ENCODE data around the gene TOR1A.
A peak's percentile ranks its signal among the peaks of the same experiment; 100 is the strongest.
"Not testable (repeated sequence)": the region's sequence is repeated elsewhere in the genome, so short reads cannot be mapped to it uniquely, and the experiment has no call there.

Gene TOR1A

DNA sequence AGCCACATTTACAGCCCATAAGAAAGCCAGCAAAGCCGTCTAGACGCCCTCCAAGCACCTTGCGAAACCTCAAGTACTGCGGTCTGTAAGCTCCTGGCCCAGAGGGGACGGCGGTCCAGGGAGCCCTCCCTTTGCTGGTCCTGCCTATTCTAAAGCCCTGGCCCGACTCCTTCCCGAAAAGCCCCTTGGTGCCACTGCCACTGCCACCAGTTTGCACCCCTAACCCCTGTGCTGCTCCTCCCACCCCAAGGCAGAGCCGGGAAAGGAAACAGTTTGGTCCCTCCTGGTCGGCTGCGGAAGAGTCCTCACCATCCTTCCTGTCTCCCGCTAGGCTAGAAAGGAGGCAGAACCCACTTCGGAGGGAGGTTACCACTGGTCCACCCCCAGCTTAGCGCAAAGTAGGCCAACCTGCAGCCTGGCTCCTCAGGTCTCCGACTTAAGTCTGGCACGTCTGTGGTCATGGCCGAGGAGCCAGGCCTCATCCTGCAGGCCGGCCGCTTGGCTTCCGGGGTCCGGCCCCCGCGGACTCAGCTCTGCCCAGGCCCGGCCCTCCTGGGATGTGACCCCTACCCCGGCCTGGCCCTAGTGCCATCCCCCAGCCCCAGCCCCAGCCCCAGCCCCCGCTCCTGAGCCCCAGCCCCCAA, 916 bp downstream of the TOR1A start:
- no peak for DNase-seq (ENCODE audit: low spot score)

DNA sequence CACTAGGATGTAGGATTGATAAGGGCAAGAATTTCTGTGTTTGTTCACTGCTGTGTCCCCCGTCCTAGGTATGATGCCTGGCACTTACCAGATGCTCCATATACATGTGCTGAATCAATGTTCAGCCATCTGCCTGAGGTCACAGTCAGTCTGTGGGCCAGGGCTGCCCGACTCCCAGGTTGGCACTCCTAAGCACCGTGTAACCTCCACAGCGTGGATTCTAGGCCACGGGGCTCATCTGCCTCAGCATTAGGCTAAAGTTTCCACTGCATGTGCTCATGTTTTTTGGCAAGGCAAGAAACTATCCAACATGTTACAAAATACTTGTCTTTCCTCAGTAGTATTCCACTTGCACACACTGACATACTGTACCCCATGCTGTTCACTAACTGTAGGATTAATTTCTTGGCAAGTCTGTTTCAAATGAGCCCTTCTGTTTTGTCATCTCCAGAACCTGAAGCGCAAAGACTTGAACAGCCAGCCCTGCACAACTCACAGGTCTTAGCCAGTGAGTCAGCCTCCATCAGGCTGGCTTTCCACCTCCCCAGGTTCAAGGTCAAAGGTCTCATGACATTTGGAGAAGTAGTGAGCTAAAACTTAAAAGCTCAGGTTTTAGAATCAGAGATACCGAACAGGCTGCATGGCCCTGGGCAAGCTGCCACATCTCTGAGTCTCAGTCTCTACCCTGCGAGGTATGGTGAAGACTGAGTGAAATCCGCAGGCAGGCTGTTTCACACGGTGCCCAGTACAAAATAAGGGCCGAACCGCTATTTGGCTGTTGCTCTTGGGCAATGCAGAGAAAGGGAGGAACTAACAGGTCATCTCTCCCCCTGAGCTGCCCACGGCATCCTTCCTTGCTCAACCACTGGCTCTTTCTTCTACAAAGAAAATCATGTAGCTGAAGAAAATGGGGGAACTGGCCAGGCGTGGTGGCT, 7.2 kb downstream of the TOR1A start:
- DNase-seq (ENCODE audit: low spot score): no peak

DNA sequence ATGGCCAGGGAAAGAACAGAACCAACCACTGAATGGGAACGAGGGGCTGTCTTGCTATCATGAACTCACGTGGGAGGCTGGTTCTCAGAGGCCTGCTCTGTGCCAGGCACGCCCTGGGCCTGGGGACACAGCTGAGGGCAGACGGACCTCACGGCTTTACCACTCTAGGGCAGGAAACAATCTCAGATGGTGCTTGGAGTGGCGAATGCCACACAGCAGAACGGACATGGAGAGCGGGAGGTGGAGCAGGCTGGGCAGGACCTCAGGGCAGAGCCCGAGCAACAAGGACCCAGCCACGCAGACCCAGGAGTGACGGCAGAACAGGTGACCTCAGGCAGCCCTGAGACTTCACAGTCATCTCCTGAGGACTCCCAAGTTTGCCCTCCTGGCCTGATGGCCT, 8.7 kb downstream of the TOR1A start:
- DNase-seq (ENCODE audit: low spot score): no peak

DNA sequence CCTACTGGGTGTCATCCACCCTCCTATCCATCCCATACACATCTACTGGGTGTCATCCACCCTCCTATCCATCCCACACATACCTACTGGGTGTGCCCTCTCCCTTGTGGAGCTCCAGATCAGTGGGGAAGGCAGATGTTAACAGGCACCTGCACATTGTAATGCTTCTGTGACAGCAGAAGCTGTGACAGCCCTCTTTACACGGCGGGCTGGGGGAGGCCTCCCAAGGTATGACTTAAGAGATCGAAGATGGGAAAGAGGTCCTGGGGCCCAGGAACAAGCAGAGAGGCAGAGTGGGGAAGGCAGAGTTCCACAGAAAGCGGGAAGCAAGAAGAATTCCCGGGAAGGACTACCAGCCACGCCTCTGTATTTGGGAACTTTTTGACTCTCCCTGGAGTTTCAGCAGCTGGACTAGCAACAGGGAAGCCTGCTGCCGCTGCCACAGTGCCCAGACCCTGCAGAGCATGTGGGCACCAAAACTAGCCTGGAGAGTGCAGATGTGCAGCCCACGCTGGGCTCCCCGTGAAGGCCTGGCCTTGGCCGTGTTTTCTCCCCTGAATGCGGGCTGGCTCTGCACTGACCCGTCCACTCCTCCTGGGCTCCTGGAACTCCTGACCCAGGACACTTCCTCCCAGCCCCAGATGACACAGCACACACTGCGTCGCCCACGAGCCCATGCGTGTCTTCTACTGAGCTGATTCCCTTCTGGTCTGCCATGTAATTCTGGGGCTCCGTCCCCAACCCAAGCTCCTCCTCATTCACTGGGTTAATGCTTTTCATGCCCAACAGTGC, 9.3 kb downstream of the TOR1A start:
- DNase-seq (ENCODE audit: low spot score): no peak

DNA sequence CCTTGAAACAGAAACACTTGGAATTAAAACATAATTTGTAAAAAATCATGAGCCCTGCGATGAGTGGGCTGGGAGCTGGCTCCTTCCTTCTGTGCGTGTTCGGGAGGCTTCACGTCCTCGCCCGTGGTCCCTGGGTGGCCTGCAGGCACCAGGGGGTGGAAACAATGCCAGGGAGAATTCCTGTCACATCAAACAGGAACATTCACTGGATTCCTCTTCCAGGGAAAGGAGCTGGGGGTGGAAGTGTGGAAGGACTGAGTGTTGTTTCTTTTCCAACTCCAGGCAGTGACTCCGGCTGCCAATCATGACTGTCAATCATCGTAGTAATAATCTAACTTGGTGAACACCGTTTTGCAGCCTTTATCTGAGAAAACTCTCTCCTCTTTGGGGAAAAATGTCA, 10.3 kb downstream of the TOR1A start:
- DNase-seq (ENCODE audit: low spot score): no peak

DNA sequence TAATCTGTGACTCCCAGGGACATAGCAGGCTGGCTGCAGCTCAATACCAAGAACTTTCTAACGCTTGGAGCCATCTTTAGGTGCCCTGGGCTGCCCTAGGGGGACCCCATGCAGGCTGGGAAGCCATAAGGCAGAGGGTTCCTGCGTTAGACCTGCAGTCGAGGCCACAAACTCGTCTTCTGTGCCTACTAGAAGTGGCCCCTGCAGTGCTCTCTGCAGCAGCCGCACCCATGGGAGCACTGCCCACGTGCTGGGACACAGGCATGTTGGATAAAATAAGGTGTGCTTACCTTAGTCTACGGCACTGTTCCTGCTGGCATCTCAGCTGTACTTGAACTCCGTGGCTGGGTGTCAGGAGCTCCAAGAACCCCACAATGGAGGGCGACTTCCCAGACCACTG, 11.6 kb downstream of the TOR1A start:
- DNase-seq (ENCODE audit: low spot score): no peak

DNA sequence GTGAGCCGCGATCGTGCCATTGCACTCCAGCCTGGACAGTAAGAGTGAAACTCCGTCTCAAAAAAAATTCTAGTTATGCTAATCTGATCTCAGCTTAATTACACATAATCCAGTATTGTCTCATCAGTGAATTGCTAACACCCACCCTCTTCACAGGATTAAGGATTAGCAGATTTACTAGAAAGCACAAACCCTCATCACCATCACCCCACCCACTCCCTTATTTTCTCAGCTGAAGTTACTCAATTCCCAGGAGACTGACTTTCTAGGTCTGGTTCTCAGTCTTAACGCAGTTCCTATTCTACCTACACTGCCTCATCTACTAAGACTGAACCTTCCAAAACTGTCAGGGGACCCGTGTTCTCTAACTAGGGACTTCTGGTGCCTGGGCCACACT, 12.0 kb downstream of the TOR1A start:
- DNase-seq (ENCODE audit: low spot score): no peak

DNA sequence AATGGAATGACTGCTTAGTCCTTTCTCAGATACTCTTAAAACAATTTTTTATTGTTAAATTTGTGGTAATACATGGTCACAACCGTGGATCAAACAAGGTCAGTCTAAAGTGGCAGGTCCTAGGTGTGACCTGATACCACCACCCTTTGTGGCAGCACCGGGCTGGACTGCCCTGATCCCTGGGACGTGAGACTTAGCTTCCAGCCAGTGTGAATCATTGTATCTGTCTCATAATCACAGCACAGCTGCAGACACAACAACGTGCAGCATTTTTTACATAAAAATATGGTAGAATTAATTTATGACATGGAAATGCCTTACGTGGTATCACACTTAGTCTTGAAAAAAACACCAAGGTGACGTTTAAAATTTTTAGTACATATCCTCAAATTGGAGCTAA, 13.1 kb downstream of the TOR1A start:
- DNase-seq (ENCODE audit: low spot score): no peak

DNA sequence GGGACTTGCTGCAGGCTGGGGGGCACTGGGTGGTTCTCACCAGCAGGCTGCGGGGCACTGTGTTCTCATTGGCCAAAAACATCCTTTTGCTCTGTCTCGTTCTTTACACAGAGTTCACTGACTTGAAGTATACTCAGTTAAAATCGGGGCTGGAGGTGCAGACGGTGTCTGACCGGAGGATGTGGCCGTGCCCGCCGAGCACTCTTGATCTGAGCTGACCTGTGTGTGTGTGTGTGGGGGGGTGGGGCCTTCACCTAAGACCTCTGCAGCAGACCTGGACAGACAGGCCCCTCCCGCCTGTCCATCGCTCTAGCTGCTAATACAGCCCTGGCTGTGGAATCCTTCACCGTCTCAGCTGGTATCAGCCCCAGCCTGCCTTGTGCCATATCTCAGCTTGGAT, 13.8 kb downstream of the TOR1A start:
- no peak for DNase-seq (ENCODE audit: low spot score)

DNA sequence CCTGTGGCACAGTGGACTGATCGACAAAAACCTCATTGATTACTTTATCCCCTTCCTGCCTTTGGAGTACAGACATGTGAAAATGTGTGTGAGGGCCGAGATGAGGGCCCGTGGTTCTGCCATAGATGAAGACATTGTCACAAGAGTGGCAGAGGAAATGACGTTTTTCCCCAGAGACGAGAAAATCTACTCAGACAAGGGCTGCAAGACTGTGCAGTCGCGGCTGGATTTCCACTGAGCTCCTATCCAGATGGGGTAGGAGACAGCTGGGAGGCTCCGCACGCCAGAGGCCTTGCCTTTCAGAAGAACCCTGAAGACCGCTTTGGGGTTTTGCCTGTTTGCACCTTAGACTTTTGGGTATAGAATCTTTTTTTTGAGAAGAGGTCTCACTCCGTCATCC, 14.6 kb downstream of the TOR1A start:
- no peak for DNase-seq (ENCODE audit: low spot score)

DNA sequence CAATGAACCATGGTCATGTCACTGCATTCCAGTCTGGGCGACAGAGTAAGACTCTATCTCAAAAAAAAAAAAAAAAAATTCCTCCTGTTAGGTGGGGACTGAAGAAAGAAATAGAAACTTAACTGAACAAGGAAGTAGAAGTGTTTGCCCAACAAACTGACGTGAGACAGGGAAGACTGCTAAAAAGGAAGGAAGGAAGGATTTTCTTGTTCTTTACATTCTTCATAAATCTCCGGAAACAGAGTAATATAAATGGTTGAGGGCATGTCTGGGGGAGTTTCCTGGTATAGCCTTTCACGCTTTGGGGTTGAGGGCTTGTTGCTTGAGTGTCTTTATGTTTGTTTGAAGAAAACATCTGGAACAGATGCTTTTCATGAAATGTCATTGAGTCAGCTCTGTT, 17.9 kb downstream of the TOR1A start:
- no peak for DNase-seq (ENCODE audit: low spot score)

DNA sequence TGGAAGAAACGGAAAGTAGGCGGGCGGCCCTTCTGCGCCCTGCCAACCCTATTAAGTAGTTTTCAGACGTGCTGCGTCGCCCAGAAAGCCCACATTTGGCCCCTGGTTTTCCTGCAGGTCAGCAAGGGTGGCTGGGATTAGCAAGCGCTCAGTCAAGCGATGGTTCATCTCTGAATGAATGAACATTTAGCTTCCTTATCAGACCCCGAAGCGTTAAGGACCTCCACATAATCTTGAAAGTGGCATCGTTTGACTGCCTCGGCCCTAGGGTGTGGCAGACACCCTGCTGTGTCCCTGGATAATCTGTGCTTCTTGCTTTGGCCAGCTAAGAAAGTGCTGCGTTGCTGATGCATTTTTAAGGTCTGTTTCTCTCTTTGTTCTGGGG, 20.3 kb downstream of the TOR1A start:
- DNase-seq (ENCODE audit: low spot score): no peak

DNA sequence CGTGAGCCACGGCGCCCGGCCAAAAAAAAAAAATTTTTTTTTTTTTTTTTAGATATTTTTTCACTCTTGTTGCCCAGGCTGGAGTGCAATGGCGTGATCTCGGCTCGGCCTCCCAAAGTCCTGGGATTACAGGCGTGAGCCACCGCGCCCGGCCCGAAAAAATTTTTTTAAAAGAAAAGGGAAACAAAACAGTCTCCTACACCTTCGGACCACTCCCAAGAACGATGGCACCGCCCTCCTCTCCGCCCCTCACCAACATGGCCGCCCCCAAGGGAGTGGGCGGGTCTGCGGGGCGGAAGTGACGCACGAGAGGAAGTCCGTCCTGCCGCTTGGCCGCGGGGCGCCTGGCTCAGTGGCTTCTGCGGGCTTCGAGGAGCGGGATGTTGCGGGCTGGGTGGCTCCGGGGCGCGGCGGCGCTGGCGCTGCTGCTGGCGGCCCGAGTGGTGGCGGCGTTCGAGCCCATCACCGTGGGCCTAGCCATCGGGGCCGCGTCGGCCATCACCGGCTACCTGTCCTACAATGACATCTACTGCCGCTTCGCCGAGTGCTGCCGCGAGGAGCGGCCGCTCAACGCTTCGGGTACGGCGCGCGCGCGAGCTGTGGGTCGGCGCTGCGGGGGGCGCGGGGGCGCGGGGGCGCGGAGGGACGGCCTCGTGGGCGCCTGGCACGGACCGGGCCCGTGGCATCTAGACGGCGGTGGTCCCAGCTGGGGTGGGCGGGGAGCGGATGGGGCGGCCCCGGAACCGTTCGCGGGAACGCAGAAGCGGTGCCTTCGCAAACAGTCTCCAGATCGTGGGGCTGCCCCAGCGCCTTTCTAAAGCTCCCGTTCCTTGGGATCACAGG, 20.9 kb downstream of the TOR1A start, which contains the start of gene TOR1B:
Gene TOR1B, plus strand, starts transcription at position 352 of the 843 bp plus-strand sequence. Its CDS starts 29 bp downstream, at position 381.
- peak; percentile 92 for DNase-seq (ENCODE audit: low spot score)

DNA sequence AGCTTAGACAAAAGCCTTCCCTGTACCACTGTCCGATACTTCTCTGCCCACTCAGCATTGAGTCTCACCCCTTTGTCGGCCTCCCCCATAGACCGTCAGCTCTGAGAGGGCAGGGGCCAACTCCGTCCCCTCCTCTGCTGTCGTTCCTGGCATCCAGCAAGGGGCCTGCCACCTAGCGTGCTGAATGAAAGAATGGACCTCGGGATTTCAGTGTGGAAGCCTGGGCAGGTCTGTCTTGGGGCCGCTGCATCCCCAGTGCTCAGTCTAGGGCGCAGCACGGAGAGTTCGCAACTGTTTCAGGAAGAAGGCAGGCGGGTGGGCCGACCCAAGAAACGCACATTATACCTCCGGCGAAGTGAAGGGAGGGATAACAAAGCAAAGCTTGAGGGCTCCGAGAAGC, 22.4 kb downstream of the TOR1A start:
- DNase-seq (ENCODE audit: low spot score): no peak

DNA sequence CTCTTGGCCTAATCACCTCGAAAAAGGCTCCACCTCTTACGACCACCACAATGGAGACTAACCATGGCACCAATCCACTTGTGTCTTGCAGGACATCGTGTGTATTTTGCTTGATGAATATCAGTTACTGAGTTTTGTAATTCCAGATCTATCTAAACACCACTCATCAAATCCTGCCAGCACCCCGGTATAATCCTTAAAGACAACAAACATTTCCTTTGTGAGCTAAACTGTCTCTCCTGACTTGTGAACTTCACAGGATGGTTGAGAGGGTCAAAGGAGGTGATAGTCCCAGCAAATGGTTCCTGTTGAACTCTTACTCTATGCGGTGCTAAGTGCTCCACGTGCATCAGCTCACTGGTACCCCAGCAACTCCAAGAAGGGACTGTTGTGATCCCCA, 25.0 kb downstream of the TOR1A start:
- no peak for DNase-seq (ENCODE audit: low spot score)

DNA sequence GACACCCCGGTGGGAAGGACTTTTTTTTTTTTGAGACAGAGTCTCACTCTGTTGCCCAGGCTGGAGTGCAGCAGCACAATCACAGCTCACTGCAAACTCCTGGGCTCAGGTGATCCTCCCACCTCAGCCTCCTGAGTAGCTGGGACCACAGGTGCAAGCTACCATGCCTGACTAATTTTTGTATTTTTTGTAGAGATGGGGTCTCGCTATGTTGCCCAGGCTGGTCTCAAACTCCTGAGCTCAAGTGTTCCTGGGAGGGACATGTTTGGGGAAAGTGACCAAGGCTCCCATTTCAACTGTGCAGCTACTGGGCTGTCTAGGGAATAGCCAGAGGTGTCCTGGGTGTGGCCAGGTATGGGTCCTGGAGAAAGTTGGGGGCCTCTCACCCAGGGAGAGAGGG, 27.9 kb downstream of the TOR1A start:
- DNase-seq (ENCODE audit: low spot score): not testable (repeated sequence)

DNA sequence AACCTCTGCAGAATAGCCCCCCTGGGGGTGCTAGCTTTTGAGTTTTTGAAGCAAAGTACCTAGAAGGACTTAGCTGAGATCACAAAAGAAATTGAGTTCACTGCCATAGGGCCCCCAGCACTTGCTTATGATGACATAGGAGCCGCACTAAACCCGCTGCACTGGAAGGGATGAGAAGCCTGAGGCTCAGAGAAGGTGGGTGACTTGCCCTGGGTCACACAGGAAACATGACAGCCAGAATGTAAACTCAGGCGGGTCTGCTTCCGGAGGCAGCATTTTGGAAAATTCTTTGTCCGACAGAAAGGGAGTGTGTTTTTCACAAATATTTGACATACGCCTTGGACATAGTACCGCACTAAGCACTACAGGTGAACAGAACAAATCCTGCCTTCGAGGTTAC, 29.4 kb downstream of the TOR1A start:
- no peak for DNase-seq (ENCODE audit: low spot score)

DNA sequence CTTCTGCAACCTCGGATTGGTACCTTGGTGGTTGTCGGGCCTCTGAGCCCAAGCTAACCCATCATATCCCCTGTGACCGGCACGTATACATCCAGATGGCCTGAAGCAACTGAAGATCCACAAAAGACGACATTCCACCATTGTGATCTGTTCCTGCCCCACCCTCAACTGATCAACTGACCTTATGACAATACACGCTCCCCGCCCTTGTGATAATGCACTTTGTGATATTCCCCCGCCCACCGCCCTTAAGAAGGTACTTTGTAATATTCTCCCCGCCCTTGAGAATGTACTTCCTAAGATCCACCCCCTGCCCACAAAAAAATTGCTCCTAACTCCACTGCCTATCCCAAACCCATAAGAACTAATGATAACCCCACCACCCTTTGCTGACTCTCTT, 37.5 kb downstream of the TOR1A start:
- no peak for DNase-seq (ENCODE audit: low spot score)

DNA sequence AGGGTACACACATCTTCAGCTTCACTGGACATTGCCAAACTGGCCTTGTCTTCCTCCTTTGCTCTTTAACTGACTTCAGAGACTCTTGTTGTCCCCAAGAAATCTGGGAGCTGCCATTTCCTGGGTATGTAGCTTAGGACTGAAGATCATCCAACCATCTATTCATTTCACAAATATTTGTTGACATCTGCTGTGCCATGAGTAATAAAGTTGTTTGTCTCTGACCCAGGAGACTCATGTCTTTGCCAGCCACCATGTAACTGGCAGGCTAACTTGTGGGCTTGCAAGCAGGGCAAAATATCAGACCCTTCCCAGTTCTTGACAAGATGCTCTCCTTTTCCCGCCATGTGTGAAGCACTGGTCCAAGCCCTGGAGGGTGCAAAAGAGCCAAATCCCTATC, 38.1 kb downstream of the TOR1A start:
- no peak for DNase-seq (ENCODE audit: low spot score)

DNA sequence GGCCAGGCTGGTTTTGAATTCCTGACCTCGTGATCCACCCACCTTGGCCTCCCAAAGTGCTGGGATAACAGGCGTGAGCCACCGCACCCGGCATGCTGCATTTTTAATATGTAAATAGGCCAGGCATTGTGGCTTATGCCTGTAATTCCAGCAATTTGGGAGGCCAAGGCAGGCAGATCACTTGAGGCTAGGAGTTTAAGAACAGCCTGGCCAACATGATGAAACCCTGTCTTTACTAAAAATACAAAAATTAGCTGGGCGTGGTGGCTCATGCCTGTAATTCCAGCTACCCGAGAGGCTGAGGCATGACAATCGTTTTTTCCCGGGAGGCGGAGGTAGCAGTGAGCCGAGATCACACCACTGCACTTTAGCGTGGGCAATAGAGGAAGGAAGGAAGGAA, 39.0 kb downstream of the TOR1A start:
- not testable (repeated sequence) for DNase-seq (ENCODE audit: low spot score)

DNA sequence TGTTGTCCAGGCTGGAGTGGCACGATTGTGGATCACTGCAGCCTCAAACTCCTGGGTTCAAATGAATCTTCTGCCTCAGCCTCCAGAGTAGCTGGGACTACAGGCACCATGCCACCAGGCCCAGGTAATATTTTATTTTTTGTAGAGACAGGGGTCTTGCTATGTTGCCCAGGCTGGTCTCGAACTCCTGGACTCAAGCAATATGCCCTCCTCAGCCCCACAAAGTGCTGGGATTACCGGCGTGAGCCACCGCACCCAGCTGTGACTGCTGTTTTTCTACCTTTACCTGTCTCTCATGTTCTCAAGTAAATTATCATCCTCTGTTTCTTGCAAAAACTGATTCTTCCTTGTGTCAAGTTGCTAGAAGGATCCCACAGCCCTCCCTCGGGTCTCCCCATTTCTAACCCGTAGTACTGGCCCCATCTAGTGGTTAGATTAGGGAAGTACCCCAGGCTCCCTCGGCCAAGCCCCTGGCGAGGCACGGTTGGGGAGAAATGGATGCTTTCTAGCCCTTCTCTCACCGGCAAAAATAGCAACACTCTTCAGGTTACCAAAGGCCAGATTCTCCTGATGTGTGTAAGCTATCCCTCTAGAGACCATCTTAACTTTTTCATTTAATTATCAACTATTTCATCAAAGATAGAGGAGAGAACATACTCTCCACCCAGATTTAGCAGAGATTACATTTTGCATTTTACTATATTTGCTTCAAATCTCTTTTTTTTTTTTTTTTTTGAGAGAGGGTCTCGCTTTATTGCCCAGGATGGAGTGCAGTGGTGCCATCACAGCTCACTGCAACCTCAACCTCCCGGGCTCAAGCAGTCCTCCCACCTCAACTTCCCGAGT, 40.2 kb downstream of the TOR1A start:
- peak; percentile 75 for DNase-seq (ENCODE audit: low spot score)

All from CD4-positive, alpha-beta T cell treated with Interleukin-6 at 100 ng/mL for 8 hours (primary cell).